IPS DF 4.7 (cell line): ENCODE data around the gene CDKN2A.

Experiments
- DNase-seq: peaks from one replicate; pipeline ENCODE4 v3.0.0-alpha.2; 2013; ENCODE audit warnings: low spot score; ENCODE audit errors: extremely low read depth

Gene CDKN2A

DNA sequence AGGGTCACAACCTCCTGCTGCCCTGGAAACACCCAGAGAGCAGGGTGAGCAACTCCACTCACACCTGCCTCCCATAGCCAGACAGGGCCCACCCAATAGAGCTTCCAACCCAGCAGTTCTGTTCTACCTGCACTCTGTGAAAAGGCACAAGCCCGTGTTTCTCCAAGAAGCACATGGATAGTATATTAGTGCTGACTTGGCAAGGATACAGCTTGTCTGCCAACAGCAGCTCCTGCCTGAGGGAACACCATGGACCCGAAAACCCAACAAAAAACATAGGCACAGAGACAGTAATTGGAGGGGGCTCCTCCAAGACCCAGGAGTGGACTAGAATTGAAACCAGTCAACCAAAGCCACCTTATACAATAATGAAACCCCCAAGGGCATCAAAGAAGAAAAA, 48.6 kb downstream of the CDKN2A start:
- DNase-seq = no peak

DNA sequence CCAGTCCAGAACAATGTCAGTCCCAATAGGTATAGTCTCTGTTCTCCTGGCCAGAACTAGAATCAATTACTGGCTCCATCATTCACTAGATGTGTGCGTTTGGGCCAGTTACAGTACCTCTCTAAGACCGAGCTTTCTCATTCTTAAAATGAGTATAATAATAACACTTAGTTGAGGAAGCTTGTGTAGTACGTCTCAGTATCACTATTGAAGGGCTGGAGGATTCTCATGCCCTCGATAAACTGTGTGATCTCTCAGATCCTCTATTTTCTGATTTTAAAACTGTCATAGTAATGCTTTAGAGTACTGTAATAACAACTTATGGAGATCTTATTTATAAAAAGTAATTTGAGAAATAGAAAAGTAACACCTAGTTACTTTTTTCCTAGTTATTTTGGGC, 50.7 kb downstream of the CDKN2A start:
- DNase-seq = no peak

DNA sequence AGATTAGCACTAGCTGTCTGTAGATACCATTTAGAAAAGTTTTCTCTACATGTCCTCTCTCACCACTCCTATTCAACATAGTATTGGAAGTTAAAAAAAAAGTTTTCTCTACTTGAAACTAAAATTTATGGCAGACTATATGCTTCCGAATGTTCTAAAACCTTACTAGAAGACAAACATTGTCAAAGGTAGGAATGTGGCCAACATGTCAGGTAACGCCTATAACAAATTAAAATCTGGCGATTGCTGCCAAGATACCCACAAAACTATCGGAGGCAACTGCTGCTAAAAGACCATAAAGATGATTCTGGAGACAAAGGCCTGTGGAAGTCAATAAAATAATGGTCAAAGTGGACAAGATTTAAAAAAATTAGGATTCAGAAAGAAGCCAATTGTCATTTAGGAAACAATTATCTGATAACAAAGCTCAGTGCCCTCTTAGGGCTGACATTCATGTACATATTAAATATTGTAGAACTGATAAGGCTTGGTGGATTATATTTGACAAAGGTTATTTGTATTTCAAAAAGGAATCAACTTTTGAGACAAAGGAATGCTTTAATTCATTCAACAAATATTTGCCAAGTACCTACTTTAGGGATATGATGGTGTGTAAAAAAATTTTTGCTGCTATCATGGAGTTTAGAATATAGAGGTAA, 52.7 kb downstream of the CDKN2A start:
- no peak for DNase-seq

DNA sequence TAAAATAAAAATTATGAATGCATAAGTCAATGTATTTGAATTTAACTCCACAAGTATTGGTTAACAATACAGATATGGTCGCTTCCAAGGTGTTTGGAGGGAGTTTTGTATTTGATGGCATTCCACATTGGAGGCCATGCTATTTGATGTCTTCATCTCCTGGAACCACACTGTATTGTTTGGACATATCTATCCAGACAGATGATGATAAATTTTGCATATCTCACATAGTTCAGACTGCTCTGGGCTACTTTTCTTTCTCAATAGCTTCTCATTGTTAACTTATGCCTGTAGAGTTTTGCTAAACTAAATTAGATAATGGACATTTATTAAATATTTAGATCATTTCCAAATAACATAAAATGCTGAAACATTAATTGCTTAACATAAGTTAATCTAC, 58.0 kb downstream of the CDKN2A start:
- no peak for DNase-seq

DNA sequence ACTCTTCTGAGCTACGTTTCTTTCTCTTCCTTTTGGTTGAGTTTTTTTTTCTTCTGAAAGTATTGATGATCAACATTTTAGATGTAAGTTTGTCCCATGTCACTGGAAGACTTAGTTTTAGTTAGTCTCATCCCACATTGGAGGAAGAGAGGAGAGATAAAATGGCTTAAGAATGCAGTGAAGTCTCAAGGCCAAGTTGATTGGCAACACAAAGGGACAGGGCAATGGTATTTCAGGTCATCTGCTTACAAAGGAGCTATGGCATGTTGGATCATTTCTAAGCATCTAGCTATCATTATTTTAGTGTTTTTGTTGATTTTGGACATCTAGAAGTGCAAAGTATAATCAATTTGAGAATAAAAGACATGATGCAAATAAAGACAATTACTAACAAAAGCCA, 58.6 kb downstream of the CDKN2A start:
- peak; percentile 16 for DNase-seq

DNA sequence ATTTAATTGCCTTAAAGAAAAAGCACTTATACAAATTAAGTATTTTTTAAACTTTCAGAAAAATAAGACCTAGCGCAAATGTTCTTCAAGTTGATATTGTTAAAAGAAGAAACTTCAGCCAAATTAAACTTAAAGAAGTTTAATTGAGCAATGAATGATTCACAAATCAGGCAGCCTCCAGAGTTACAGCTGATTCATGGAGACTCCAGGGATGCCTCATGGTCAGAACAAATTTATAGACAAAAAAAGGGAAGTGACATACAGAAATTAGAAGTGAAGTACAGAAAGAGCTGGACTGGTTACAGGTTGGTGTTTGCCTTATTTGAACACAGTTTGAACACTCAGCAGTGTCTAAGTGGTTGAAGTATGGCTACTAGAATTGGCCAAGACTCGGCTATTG, 60.3 kb downstream of the CDKN2A start:
- no peak for DNase-seq

DNA sequence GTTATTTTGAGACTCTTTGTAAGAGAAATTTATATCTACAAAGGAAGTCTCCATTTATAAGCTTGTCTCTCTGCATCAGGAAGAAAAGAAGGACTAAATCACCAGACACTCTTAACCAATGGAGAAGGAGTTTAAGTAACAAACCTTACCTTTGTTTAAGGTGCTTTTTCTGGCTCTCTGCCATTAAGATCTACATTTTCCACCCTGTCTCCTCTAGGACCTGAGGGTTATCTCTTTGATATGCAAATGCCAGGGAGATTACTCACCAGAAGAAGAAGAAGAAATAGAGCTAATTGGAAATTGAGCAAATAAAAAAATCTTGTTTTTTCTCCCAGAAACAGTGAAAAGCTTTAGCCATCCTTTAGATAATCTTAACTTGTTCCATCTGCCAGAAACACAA, 60.9 kb downstream of the CDKN2A start:
- DNase-seq = peak; percentile 30

DNA sequence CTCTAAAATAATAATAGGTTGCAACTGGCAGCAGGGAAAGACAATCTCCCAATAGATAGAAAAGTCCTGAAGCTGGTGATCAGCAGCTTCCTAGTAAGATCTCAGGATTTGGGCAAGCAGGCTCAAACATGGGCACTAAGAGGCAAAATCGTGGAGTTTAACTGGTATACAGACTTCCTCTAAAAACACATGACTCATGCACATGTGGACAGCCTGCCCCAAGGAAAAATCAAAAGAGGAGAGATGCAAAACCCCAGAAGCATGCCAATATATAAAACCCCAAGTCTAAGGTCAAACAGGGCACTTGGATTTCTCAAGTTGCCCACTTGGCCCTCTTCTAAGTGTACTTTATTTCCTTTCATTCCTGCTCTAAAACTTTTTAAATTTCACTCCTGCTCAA, 62.8 kb downstream of the CDKN2A start:
- no peak for DNase-seq

DNA sequence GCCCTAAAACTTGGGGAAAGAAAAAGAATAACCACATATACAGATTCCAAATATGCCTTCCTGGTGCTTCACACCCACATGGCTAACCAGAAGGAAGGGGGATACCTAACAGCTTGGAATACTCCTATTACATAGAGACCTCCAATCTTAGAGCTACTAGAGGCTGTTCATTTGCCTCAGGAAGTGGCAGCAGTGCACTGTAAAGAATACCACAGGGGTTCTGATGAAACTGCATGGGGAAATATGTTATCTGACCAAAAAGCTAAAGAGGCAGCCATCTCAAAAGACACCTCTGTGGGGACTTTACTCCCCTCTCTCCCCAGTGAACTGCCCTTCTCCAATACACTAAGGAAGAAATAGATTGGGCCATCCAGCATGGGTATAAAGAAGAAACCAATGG, 66.4 kb downstream of the CDKN2A start:
- DNase-seq = no peak

DNA sequence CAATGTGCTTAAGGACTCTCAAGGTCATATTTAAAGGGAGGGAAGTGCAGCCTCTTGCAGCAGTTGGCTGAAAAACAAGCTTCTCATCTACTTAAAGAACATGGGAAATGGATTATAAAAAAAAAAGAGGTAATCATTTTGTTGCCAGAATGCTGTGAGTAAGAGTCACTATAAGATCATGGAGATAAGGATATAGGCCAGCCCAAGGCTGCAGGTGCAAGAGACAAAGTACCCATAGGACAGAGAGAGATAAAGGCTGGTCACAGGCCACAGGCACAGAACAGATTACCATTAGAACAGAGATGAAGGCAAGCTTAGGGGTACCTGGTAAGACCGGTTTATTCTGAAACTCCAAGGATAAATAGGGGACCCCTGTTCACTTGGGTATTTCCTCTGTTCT, 70.5 kb downstream of the CDKN2A start:
- no peak for DNase-seq

DNA sequence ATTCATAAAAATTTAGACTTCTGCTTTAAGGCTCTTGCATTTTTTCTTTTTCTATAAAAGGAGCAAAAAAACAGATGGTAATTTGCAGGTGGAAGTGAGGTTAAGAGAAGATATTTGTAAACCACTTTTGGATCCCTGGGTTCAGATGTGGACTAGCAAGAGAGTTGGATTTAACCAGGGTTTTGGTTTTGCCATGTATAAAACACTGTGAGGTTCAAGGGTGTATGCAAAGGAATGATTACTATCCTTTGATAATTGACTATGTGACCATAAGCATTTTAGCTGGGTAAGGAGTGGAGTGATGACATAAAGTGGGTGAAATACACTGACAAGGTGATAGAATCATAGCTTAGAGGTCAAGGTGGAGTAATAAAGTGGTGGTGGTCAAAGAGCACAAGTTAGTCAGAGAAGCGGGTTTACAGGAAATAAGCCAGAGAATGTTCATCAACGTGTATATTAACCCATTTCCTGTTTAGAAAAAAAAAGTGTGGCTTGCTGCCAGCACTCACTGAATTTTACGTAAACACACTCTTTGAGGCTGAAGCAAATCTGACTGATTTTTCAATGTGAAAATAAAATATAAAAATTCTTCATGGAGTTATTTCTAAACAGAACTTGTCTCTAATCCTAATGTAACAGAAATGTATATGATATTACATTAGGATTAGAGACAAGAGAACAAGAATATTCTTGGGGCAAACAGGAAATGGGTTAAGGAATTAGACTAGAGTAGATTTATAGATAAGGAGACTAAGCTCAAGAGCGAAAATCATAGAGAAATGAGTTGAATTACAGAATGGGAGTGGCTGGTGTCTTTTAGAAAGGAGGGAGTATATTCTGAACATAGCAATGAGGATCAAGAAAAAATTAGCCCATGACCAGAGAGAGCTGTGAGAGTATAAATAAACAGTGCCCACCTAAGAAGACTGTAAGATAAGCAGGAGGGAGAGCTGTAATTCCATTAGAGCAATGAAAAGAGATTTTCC, 74.5 kb downstream of the CDKN2A start:
- DNase-seq = no peak
